Esophagus squamous epithelium (tissue), 5 donors: ENCODE measurements around the gene FGF16. TPM values are rescaled to one million over a fixed set of nuclear protein-coding genes. Genes with fewer than 3 reads are reported as not detected.
"Not testable (repeated sequence)": the region's sequence is repeated elsewhere in the genome, so short reads cannot be mapped to it uniquely, and the experiment has no call there.

Experiments
- DNase-seq: peaks from one replicate; lab custom pipeline; 2025; lab: John Stamatoyannopoulos, UW
- H3K27ac ChIP-seq, 4 donors: fragments of 200-600 bp; sonication (generic); one replicate each; pipeline ENCODE4 v1.5.1; 2016 to 2019; ENCODE audit warnings: mild to moderate bottlenecking in 1 of 4
- H3K27me3 ChIP-seq, 4 donors: fragments of 200-600 bp; sonication (generic); 1 replicate in 3 of 4; 2 replicates in 1 of 4; pipeline versions ENCODE4 v1.5.1 to v1.6.0; 2017 to 2021; ENCODE audit warnings: antibody characterized with exemption in 1 of 4
- H3K36me3 ChIP-seq, 3 donors: fragments of 200-600 bp; sonication (generic); one replicate each; pipeline ENCODE4 v1.5.1; 2016 to 2019
- H3K4me1 ChIP-seq, 3 donors: fragments of 200-600 bp; sonication (generic); one replicate each; pipeline ENCODE4 v1.5.1; 2017 to 2019
- H3K4me3 ChIP-seq, 4 donors: fragments of 200-600 bp; sonication (generic); 1 replicate in 3 of 4; 2 replicates in 1 of 4; pipeline ENCODE4 v1.5.1; 2016 to 2019; ENCODE audit warnings: mild to moderate bottlenecking in 2 of 4, moderate library complexity in 1 of 4
- H3K9me3 ChIP-seq, 3 donors: fragments of 200-600 bp; sonication (generic); one replicate each; pipeline ENCODE4 v1.5.1; 2016 to 2019
- CTCF ChIP-seq, 6 experiments: fragments of 450-650 bp in 4 of 6; fragments of 200-600 bp in 2 of 6; sonication (generic) in 2 of 6; IDR thresholded peaks; one replicate each; pipeline ENCODE4 v1.5.1; 2016 to 2019; ENCODE audit warnings: antibody characterized with exemption in 6 of 6, mild to moderate bottlenecking in 4 of 6, moderate library complexity in 4 of 6
- POLR2A ChIP-seq, 4 donors: fragments of 450-650 bp; IDR thresholded peaks; one replicate each; pipeline ENCODE4 v1.6.1; 2017; ENCODE audit warnings: antibody characterized with exemption in 4 of 4, mild to moderate bottlenecking in 4 of 4, moderate library complexity in 3 of 4
- WGBS, 2 donors: methylation state at CpG; one replicate each; pipeline ENCODE4 v1.1.5; 2018; 5-methylcytosine and 5-hydroxymethylcytosine counted together
- intact Hi-C: fragments of 100-400 bp; cut with DNase I; formaldehyde crosslinking; loops from one replicate; pipeline ENCODE4 v1.15.0; 2022
- total RNA-seq, 4 donors: library from RNA; depleted of rRNA; stranded (reverse); fragments of >200 nt; gene quantifications; one replicate each; pipeline ENCODE4 v1.1.0, GENCODE V29; 2016
- donor health status: DM: yes; HTN: yes; CAD: no.

FGF16 gene
- total RNA-seq, 4 donors from 2014 or later, result not detected

GRCh38 chrX:77450996-77451395 lies 3.8 kb downstream of the FGF16 start:
- H3K27ac ChIP-seq, result no peak overlapping the region
- intact Hi-C loops, result no loop called here
- H3K4me1 ChIP-seq, result peaks cover 0 to 18% (median 0%) of the 10 kb centered on the region in 3 donors
- WGBS, 2 donors, result 58% methylated on average over 1 of the region's 1 CpG; no CpG with 5 or more reads in 1 of the 2 donors
- TF ChIP-seq POLR2A (IDR thresholded peaks at IDR 0.05) (no peak), CTCF (IDR thresholded peaks at IDR 0.05) (no peak)
- no peak for DNase-seq
- no peaks in the 10 kb centered on the region for H3K36me3 ChIP-seq
- no peaks in the 10 kb centered on the region for H3K9me3 ChIP-seq
- no peak overlapping the region for H3K4me3 ChIP-seq
- H3K27me3 ChIP-seq, result peaks cover 0 to 8% (median 0%) of the 10 kb centered on the region in 4 donors

- H3K4me1 ChIP-seq, result no peaks in the 10 kb centered on the region
- TF ChIP-seq POLR2A (IDR thresholded peaks at IDR 0.05), result no peak
- no peak for TF ChIP-seq CTCF (IDR thresholded peaks at IDR 0.05)
- H3K27me3 ChIP-seq, result no peaks in the 10 kb centered on the region
- H3K4me3 ChIP-seq, result no peak overlapping the region
- H3K27ac ChIP-seq, result no peak overlapping the region
- intact Hi-C loops, result no loop called here
- no peaks in the 10 kb centered on the region for H3K9me3 ChIP-seq
- DNase-seq, result no peak
- WGBS, 2 donors, result 75 to 80% methylated on average over 2 of the region's 2 CpGs
- no peaks in the 10 kb centered on the region for H3K36me3 ChIP-seq
These were observed 6.0 kb downstream of the FGF16 start for GRCh38 chrX:77453190-77453589.

- Histone ChIP-seq H3K4me3 (no peak overlapping the region), H3K9me3 (no peaks in the 10 kb centered on the region), H3K27me3 (no peaks in the 10 kb centered on the region), H3K27ac (no peak overlapping the region), H3K36me3 (no peaks in the 10 kb centered on the region), H3K4me1 (no peaks in the 10 kb centered on the region)
- WGBS, 2 donors, result 69% methylated on average over 2 of the region's 2 CpGs; no CpG with 5 or more reads in 1 of the 2 donors
- no peak for DNase-seq
- TF ChIP-seq POLR2A (IDR thresholded peaks at IDR 0.05) (no peak), CTCF (IDR thresholded peaks at IDR 0.05) (no peak)
- intact Hi-C loops, result no loop called here
These were observed 8.2 kb downstream of the FGF16 start for GRCh38 chrX:77455437-77455836.

- DNase-seq, result no peak
- no peak overlapping the region for H3K27ac ChIP-seq
- H3K36me3 ChIP-seq, result no peaks in the 10 kb centered on the region
- H3K27me3 ChIP-seq, result no peaks in the 10 kb centered on the region
- no peaks in the 10 kb centered on the region for H3K9me3 ChIP-seq
- H3K4me1 ChIP-seq, result no peaks in the 10 kb centered on the region
- no peak for TF ChIP-seq POLR2A (IDR thresholded peaks at IDR 0.05)
- no peak for TF ChIP-seq CTCF (IDR thresholded peaks at IDR 0.05)
- WGBS, 2 donors, result 77 to 83% methylated on average over 5 of the region's 5 CpGs
- intact Hi-C loops, result no loop called here
- no peak overlapping the region for H3K4me3 ChIP-seq
These were observed 36.9 kb downstream of the FGF16 start for GRCh38 chrX:77484045-77484444.

GRCh38 chrX:77493677-77494553 lies 46.7 kb downstream of the FGF16 start:
- H3K27me3 ChIP-seq, result no peaks in the 10 kb centered on the region
- no peaks in the 10 kb centered on the region for H3K4me1 ChIP-seq
- no peak overlapping the region for H3K27ac ChIP-seq
- H3K36me3 ChIP-seq, result no peaks in the 10 kb centered on the region
- no peak for DNase-seq
- TF ChIP-seq POLR2A (IDR thresholded peaks at IDR 0.05) (no peak), CTCF (IDR thresholded peaks at IDR 0.05) (no peak)
- no peaks in the 10 kb centered on the region for H3K9me3 ChIP-seq
- 69 to 70% methylated on average over 8 to 14 of the region's 20 CpGs for WGBS, 2 donors
- no peak overlapping the region for H3K4me3 ChIP-seq
- intact Hi-C loops, result no loop called here

GRCh38 chrX:77500164-77500563 lies 53.0 kb downstream of the FGF16 start:
- H3K4me1 ChIP-seq, intact Hi-C loops, H3K27me3 ChIP-seq, H3K4me3 ChIP-seq, H3K36me3 ChIP-seq, DNase-seq, H3K27ac ChIP-seq, H3K9me3 ChIP-seq: not testable (repeated sequence)
- 70 to 88% methylated on average over 1 of the region's 1 CpG for WGBS, 2 donors
